Mesendoderm (in vitro differentiated cells): ENCODE data around the gene ST3GAL4.

ENCODE experiments used
- DNase-seq: peaks from one replicate; pipeline ENCODE4 v3.0.0; 2013
- H2AK5ac ChIP-seq: 2 replicates; pipeline ENCODE4 v1.6.1; 2013; ENCODE audit warnings: low read length, inconsistent platforms
- H2BK120ac ChIP-seq: 2 replicates; pipeline ENCODE4 v1.6.1; 2013; ENCODE audit warnings: low read depth, mild to moderate bottlenecking, low read length, moderate library complexity, mixed read lengths
- H2BK15ac ChIP-seq: replicated peaks from 2 replicates; pipeline ENCODE4 v1.6.1; 2013; ENCODE audit warnings: low read depth, mild to moderate bottlenecking, moderate library complexity
- H2BK5ac ChIP-seq: 2 replicates; pipeline ENCODE4 v1.6.1; 2013; ENCODE audit warnings: low read length, inconsistent platforms
- H3K18ac ChIP-seq: 2 replicates; pipeline ENCODE4 v1.6.1; 2013; ENCODE audit warnings: mild to moderate bottlenecking, low read length, mixed read lengths
- H3K23ac ChIP-seq: one replicate; pipeline ENCODE4 v1.6.1; 2013; ENCODE audit warnings: low read length
- H3K27ac ChIP-seq: 2 replicates; pipeline ENCODE4 v1.5.1; 2013; ENCODE audit warnings: low read depth, mild to moderate bottlenecking, inconsistent platforms, low read length, moderate library complexity
- H3K27me3 ChIP-seq: 2 replicates; pipeline ENCODE4 v1.6.1; 2013; ENCODE audit warnings: low read length, control low read depth, mild to moderate bottlenecking, inconsistent platforms; ENCODE audit not compliant: insufficient read depth, poor library complexity
- H3K36me3 ChIP-seq: 2 replicates; pipeline ENCODE4 v1.6.1; 2013; ENCODE audit warnings: low read length, inconsistent platforms; ENCODE audit not compliant: control insufficient read depth, insufficient read depth
- H3K4ac ChIP-seq: one replicate; pipeline ENCODE4 v1.6.1; 2013; ENCODE audit warnings: low read depth, mild to moderate bottlenecking, low read length, moderate library complexity
- H3K4me1 ChIP-seq: 2 replicates; pipeline ENCODE4 v1.6.1; 2013; ENCODE audit warnings: low read depth, low read length, inconsistent platforms; ENCODE audit not compliant: control insufficient read depth
- H3K4me2 ChIP-seq: 2 replicates; pipeline ENCODE4 v1.6.1; 2013; ENCODE audit warnings: low read length
- H3K4me3 ChIP-seq: 2 replicates; pipeline ENCODE4 v1.5.1; 2013; ENCODE audit warnings: mild to moderate bottlenecking, low read length
- H3K56ac ChIP-seq: one replicate; pipeline ENCODE4 v1.6.1; 2013; ENCODE audit warnings: low read length
- H3K79me1 ChIP-seq: 2 replicates; pipeline ENCODE4 v1.6.1; 2013; ENCODE audit warnings: low read length, inconsistent platforms
- H3K79me2 ChIP-seq: 2 replicates; pipeline ENCODE4 v1.6.1; 2013; ENCODE audit warnings: mild to moderate bottlenecking, low read length; ENCODE audit not compliant: control insufficient read depth, insufficient read depth
- H3K9ac ChIP-seq: 2 replicates; pipeline ENCODE4 v1.6.1; 2013; ENCODE audit warnings: low read length, inconsistent platforms
- H4K5ac ChIP-seq: one replicate; pipeline ENCODE4 v1.6.1; 2013; ENCODE audit warnings: low read length
- H4K8ac ChIP-seq: one replicate; pipeline ENCODE4 v1.6.1; 2013; ENCODE audit warnings: low read depth, mild to moderate bottlenecking, control low read depth, low read length, moderate library complexity
- WGBS: extraction: QIAGEN DNeasy Blood & Tissue Kit; methylation state at CpG from one replicate; pipeline ENCODE4 v1.1.7; 2013; ENCODE audit warnings: low lambda C conversion rate, missing lambda C conversion rate; ENCODE audit not compliant: insufficient coverage; ENCODE audit errors: extremely low coverage; 5-methylcytosine and 5-hydroxymethylcytosine counted together

The ST3GAL4 gene

GRCh38 chr11:126327281-126328000 lies 28.0 kb upstream of the ST3GAL4 start:
- Histone ChIP-seq H3K56ac (no peak overlapping the region), H3K4ac (no peak overlapping the region), H3K27me3 (no peaks in the 10 kb centered on the region), H3K36me3 (no peaks in the 10 kb centered on the region), H2BK5ac (no peak overlapping the region), H3K79me1 (no peaks in the 10 kb centered on the region), H3K4me1 (no peaks in the 10 kb centered on the region), H3K4me3 (no peak overlapping the region), H4K8ac (no peak overlapping the region), H3K4me2 (no peak overlapping the region), H3K18ac (no peak overlapping the region), H3K23ac (no peak overlapping the region), H4K5ac (no peak overlapping the region), H2AK5ac (no peak overlapping the region), H3K9ac (no peak overlapping the region), H2BK120ac (no peak overlapping the region), H2BK15ac (no peak overlapping the region), H3K79me2 (no peaks in the 10 kb centered on the region), H3K27ac (no peak overlapping the region)
- no peak for DNase-seq
- WGBS = no CpG with 5 or more reads among the region's 17 CpGs

DNA sequence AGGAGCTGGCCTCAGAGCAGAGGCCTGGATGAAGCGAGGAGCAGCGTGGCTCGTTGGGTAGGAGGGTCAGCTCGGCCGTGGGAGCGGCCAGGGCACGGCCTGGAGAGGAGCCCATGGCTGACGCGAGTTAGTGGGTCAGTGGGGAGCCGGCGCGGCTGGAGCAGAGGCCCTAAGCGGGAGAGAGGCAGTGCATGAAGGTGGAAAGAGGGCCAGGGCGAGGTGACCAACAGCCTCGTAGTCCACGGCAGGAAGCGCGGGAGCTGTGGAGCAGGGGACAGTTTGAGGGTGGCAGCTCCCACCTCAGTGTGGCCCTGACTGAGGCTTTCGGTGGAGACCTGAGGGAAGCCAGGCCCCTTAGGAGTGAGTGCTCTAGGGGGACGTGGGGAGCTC lies 27.5 kb upstream of the ST3GAL4 start:
- Histone ChIP-seq H2BK120ac (no peak overlapping the region), H3K79me2 (no peaks in the 10 kb centered on the region), H3K18ac (no peak overlapping the region), H3K27me3 (no peaks in the 10 kb centered on the region), H2BK15ac (no peak overlapping the region), H4K5ac (no peak overlapping the region), H3K4ac (no peak overlapping the region), H3K23ac (no peak overlapping the region), H3K56ac (no peak overlapping the region), H3K36me3 (no peaks in the 10 kb centered on the region), H3K9ac (no peak overlapping the region), H3K4me3 (no peak overlapping the region), H4K8ac (no peak overlapping the region), H3K27ac (no peak overlapping the region), H2BK5ac (no peak overlapping the region), H3K4me2 (no peak overlapping the region), H3K4me1 (no peaks in the 10 kb centered on the region), H2AK5ac (no peak overlapping the region), H3K79me1 (no peaks in the 10 kb centered on the region)
- WGBS = no CpG with 5 or more reads among the region's 20 CpGs
- no peak for DNase-seq

GRCh38 chr11:126328444-126328843 lies 27.0 kb upstream of the ST3GAL4 start:
- Histone ChIP-seq H3K79me2 (no peaks in the 10 kb centered on the region), H3K4ac (no peak overlapping the region), H4K8ac (no peak overlapping the region), H3K27me3 (no peaks in the 10 kb centered on the region), H3K4me3 (no peak overlapping the region), H3K27ac (no peak overlapping the region), H3K23ac (no peak overlapping the region), H3K4me2 (no peak overlapping the region), H3K18ac (no peak overlapping the region), H3K56ac (no peak overlapping the region), H4K5ac (no peak overlapping the region), H3K4me1 (no peaks in the 10 kb centered on the region), H2BK5ac (no peak overlapping the region), H2AK5ac (no peak overlapping the region), H3K36me3 (no peaks in the 10 kb centered on the region), H3K79me1 (no peaks in the 10 kb centered on the region), H2BK15ac (no peak overlapping the region), H2BK120ac (no peak overlapping the region), H3K9ac (no peak overlapping the region)
- DNase-seq = no peak
- no CpG with 5 or more reads among the region's 12 CpGs for WGBS

- no peak overlapping the region for H3K4me3 ChIP-seq
- H4K5ac ChIP-seq = no peak overlapping the region
- peak overlapping the region; percentile 11 for H3K56ac ChIP-seq
- no peaks in the 10 kb centered on the region for H3K27me3 ChIP-seq
- no peak overlapping the region for H4K8ac ChIP-seq
- H3K4ac ChIP-seq = no peak overlapping the region
- no peak overlapping the region for H3K4me2 ChIP-seq
- no peak overlapping the region for H3K23ac ChIP-seq
- no peaks in the 10 kb centered on the region for H3K4me1 ChIP-seq
- H3K18ac ChIP-seq = no peak overlapping the region
- no CpG with 5 or more reads among the region's 9 CpGs for WGBS
- DNase-seq = no peak
- no peaks in the 10 kb centered on the region for H3K36me3 ChIP-seq
- H2BK5ac ChIP-seq = no peak overlapping the region
- no peak overlapping the region for H3K27ac ChIP-seq
- no peak overlapping the region for H2BK120ac ChIP-seq
- no peaks in the 10 kb centered on the region for H3K79me1 ChIP-seq
- no peak overlapping the region for H3K9ac ChIP-seq
- no peaks in the 10 kb centered on the region for H3K79me2 ChIP-seq
- no peak overlapping the region for H2AK5ac ChIP-seq
- H2BK15ac ChIP-seq = no peak overlapping the region
These were observed 26.4 kb upstream of the ST3GAL4 start for GRCh38 chr11:126328938-126329643.

DNA sequence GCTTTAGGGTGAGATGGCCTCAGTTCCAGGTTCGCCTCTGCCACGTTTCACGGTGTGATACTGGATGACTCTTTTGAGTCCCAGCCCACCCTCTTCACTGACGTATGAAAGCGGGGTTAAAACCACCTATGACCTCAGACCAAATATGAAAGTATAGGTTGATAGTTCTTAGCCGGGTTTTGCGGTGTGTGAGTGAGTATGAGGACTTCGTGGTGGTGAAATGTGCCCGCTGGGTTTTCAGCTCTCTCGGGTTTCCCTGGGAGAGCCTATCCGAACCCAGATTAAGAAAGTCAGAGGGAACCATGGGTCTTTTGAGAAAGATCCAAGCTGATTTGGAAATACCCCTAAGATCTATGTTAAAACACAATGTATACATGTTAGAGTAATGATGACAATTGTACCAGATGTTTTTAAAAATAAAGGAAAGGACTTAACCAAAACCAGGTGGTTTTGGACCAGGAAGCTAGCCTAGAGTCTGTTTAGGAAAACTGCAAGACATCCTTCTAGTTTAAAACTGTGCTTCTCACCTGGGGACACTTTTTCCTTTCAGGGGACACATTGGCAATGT lies 25.8 kb upstream of the ST3GAL4 start:
- no peak for DNase-seq
- WGBS = no CpG with 5 or more reads among the region's 11 CpGs
- peak overlapping the region; percentile 11 for H3K56ac ChIP-seq

More for the DNA sequence above, 25.8 kb upstream of the ST3GAL4 start:
- H2BK15ac ChIP-seq = no peak overlapping the region
- no peaks in the 10 kb centered on the region for H3K27me3 ChIP-seq
- no peaks in the 10 kb centered on the region for H3K79me2 ChIP-seq
- H3K18ac ChIP-seq = no peak overlapping the region
- H3K9ac ChIP-seq = no peak overlapping the region
- no peaks in the 10 kb centered on the region for H3K4me1 ChIP-seq
- H2BK120ac ChIP-seq = no peak overlapping the region
- no peak overlapping the region for H3K4ac ChIP-seq
- H3K79me1 ChIP-seq = no peaks in the 10 kb centered on the region
- no peak overlapping the region for H3K4me3 ChIP-seq
- H3K36me3 ChIP-seq = no peaks in the 10 kb centered on the region
- no peak overlapping the region for H4K5ac ChIP-seq
- H2AK5ac ChIP-seq = no peak overlapping the region
- no peak overlapping the region for H2BK5ac ChIP-seq
- H3K4me2 ChIP-seq = no peak overlapping the region
- H3K23ac ChIP-seq = no peak overlapping the region
- H4K8ac ChIP-seq = no peak overlapping the region
- no peak overlapping the region for H3K27ac ChIP-seq
